GM12874 (cell line): ENCODE measurements around the gene AMZ2.

Experiments used
- CTCF ChIP-seq: IDR thresholded peaks from 2 replicates; pipeline ENCODE4 v1.5.1; 2011; ENCODE audit warnings: low read depth, mild to moderate bottlenecking, control low read depth, low read length, moderate library complexity; ENCODE audit not compliant: insufficient read depth

AMZ2 gene

GRCh38 chr17:68273722-68274121, 25.9 kb downstream of the AMZ2 start:
- no peak for TF ChIP-seq CTCF

GRCh38 chr17:68277807-68278206, 30.0 kb downstream of the AMZ2 start:
- no peak for TF ChIP-seq CTCF

- no peak for TF ChIP-seq CTCF
These were observed 40.5 kb downstream of the AMZ2 start for GRCh38 chr17:68288375-68288774.

- TF ChIP-seq CTCF = peak; percentile 22; the same call in 1 of the 2 replicates
These were observed 41.0 kb downstream of the AMZ2 start for GRCh38 chr17:68288804-68289203.

GRCh38 chr17:68289473-68289872, 41.6 kb downstream of the AMZ2 start:
- TF ChIP-seq CTCF = no peak

- no peak for TF ChIP-seq CTCF
These were observed 42.1 kb downstream of the AMZ2 start for GRCh38 chr17:68289936-68290267.

- TF ChIP-seq CTCF = no peak
These were observed 42.6 kb downstream of the AMZ2 start for GRCh38 chr17:68290268-68290954.
